Hepatic stellate cell (primary cell): Measurements from ENCODE around the gene GTPBP3.
"Not testable (repeated sequence)": the region's sequence is repeated elsewhere in the genome, so short reads cannot be mapped to it uniquely, and the experiment has no call there.

ENCODE experiments used
- DNase-seq: peaks from one replicate; pipeline ENCODE4 v3.0.0; 2011; ENCODE audit warnings: low spot score

The GTPBP3 gene

GRCh38 chr19:17341386-17341785 is 4.0 kb downstream of the GTPBP3 start:
- no peak for DNase-seq

- DNase-seq, result no peak
These were observed 4.5 kb downstream of the GTPBP3 start for GRCh38 chr19:17341845-17342244.

GRCh38 chr19:17346109-17346671 is 8.8 kb downstream of the GTPBP3 start:
- peak; percentile 85 for DNase-seq

- DNase-seq, result no peak
These were observed 10.0 kb downstream of the GTPBP3 start for GRCh38 chr19:17347361-17347760.

GRCh38 chr19:17347877-17348276 is 10.5 kb downstream of the GTPBP3 start:
- no peak for DNase-seq

- peak; percentile 69 for DNase-seq
These were observed 11.3 kb downstream of the GTPBP3 start for GRCh38 chr19:17348700-17349099.

- DNase-seq, result no peak
These were observed 14.6 kb downstream of the GTPBP3 start for GRCh38 chr19:17351815-17352435.

- no peak for DNase-seq
These were observed 15.4 kb downstream of the GTPBP3 start for GRCh38 chr19:17352608-17353280.

GRCh38 chr19:17353386-17353785 is 16.0 kb downstream of the GTPBP3 start:
- DNase-seq, result no peak

- DNase-seq, result no peak
These were observed 19.8 kb downstream of the GTPBP3 start for GRCh38 chr19:17357078-17357666.

GRCh38 chr19:17357724-17358123 is 20.4 kb downstream of the GTPBP3 start:
- no peak for DNase-seq

- DNase-seq, result peak; percentile 82
These were observed 21.0 kb downstream of the GTPBP3 start for GRCh38 chr19:17358395-17358794.

GRCh38 chr19:17359905-17360800 is 22.8 kb downstream of the GTPBP3 start:
- DNase-seq, result no peak

GRCh38 chr19:17363852-17364605 is 26.7 kb downstream of the GTPBP3 start:
- not testable (repeated sequence) for DNase-seq

- DNase-seq, result no peak
These were observed 28.0 kb downstream of the GTPBP3 start for GRCh38 chr19:17365361-17365760.

- DNase-seq, result no peak
These were observed 32.8 kb downstream of the GTPBP3 start for GRCh38 chr19:17370026-17370587.

GRCh38 chr19:17376935-17377600 is 39.7 kb downstream of the GTPBP3 start, which contains the start of gene PLVAP:
Gene PLVAP (minus strand): TSS chr19:17377342. CDS start chr19:17377288, 54 bp downstream.
- DNase-seq, result no peak

- DNase-seq, result no peak
These were observed 40.9 kb downstream of the GTPBP3 start for GRCh38 chr19:17378271-17378670.

- no peak for DNase-seq
These were observed 41.9 kb downstream of the GTPBP3 start for GRCh38 chr19:17379221-17379631.

GRCh38 chr19:17380426-17381138 is 43.2 kb downstream of the GTPBP3 start:
- no peak for DNase-seq
